Measurements from ENCODE around the gene BARHL1. TPM values are rescaled to one million over a fixed set of nuclear protein-coding genes. Genes with fewer than 3 reads are reported as not detected.

BARHL1 gene
- polyA plus RNA-seq, 1 of the 3 experiments (the other 2 are of a cell fraction) = not detected

- TF ChIP-seq USF1 (IDR thresholded peaks at IDR 0.05; ENCODE audit: borderline replicate concordance, low read depth) (no peak), SMC3 (IDR thresholded peaks at IDR 0.05; ENCODE audit: low read depth, low read length) (no peak), USF2 (IDR thresholded peaks at IDR 0.05; ENCODE audit: borderline replicate concordance, low read depth, low read length) (no peak), RAD21 (IDR thresholded peaks at IDR 0.05; ENCODE audit: low read length) (no peak)
These were observed 10.0 kb downstream of the BARHL1 start (continued) for GRCh38 chr9:132592451-132592850.

GRCh38 chr9:132594412-132594811 lies 12.0 kb downstream of the BARHL1 start:
- Histone ChIP-seq H3K4me1 (ENCODE audit: control insufficient read depth in 1 of 2, insufficient read depth in 2 of 2, low read depth in 1 of 2, low read length in 1 of 2) (no peaks in the 10 kb centered on the region; a peak in 1 of 4 replicates), H2AFZ (ENCODE audit: low read depth) (no peak overlapping the region), H3K9me2 (no peaks in the 10 kb centered on the region), H3K9ac (no peak overlapping the region), H3K27me3 (ENCODE audit: insufficient read depth) (peaks cover 14% of the 10 kb centered on the region; the same call in 1 of the 2 replicates), H3K36me3 (replicated peaks in 1 of 2; ENCODE audit: control insufficient read depth in 1 of 2, insufficient read depth in 2 of 2, low read length in 1 of 2) (peaks cover 0 to 56% of the 10 kb centered on the region in 2 experiments), H4K20me1 (ENCODE audit: insufficient read depth) (peaks cover 12% of the 10 kb centered on the region; the same call in 1 of the 2 replicates), H3K79me2 (ENCODE audit: insufficient read depth) (no peaks in the 10 kb centered on the region), H3F3A (replicated peaks; ENCODE audit: insufficient read depth) (peaks cover 3% of the 10 kb centered on the region), H3K4me2 (no peak overlapping the region), H3K27ac (ENCODE audit: low read depth in 2 of 2, low read length in 1 of 2) (no peak overlapping the region), H3K4me3 (ENCODE audit: low read depth in 2 of 2, low read length in 1 of 2) (no peak overlapping the region), H3K9me3 (no peaks in the 10 kb centered on the region)
- no peak for DNase-seq
- ChIA-PET POLR2A (no interaction called here), CTCF (interaction anchor here (1.6 kb wide), 1 partner anchor 20 kb away, joined by 3 read pairs; no protein-coding TSS in a partner anchor)
- 93% methylated on average over 11 of the region's 13 CpGs for WGBS (ENCODE audit: low lambda C conversion rate)
- TF ChIP-seq ZBTB33 (IDR thresholded peaks at IDR 0.05; ENCODE audit: borderline replicate concordance, low read depth) (no peak), ELF1 (IDR thresholded peaks at IDR 0.05) (no peak), RAD21 (IDR thresholded peaks at IDR 0.05; ENCODE audit: low read length) (no peak), USF2 (IDR thresholded peaks at IDR 0.05; ENCODE audit: borderline replicate concordance, low read depth, low read length) (no peak), TAF1 (IDR thresholded peaks at IDR 0.05; ENCODE audit: borderline replicate concordance, low read depth, low read length) (no peak), PBX3 (IDR thresholded peaks at IDR 0.05) (no peak), GABPA (IDR thresholded peaks at IDR 0.05; ENCODE audit: low read depth) (no peak), MXI1 (IDR thresholded peaks at IDR 0.05; ENCODE audit: low read depth, low read length) (no peak), MAX (IDR thresholded peaks at IDR 0.05; ENCODE audit: low read depth) (no peak), FOSL2 (IDR thresholded peaks at IDR 0.05; ENCODE audit: borderline replicate concordance, low read depth) (no peak)

Measured in SK-N-SH (cell line).